Gastroesophageal sphincter (tissue), 3 donors: Measurements from ENCODE around the gene DNM3.

Source experiments
- CTCF ChIP-seq, 4 experiments: fragments of 200-600 bp in 2 of 4; fragments of 450-650 bp in 2 of 4; sonication (generic) in 1 of 4; IDR thresholded peaks; one replicate each; pipeline ENCODE4 v1.5.1; 2017 to 2019; ENCODE audit warnings: antibody characterized with exemption in 4 of 4, mild to moderate bottlenecking in 2 of 4, moderate library complexity in 2 of 4
- EP300 ChIP-seq: sonication (generic); formaldehyde crosslinking; IDR thresholded peaks from one replicate; pipeline ENCODE4 v1.6.1; 2017; ENCODE audit warnings: antibody characterized with exemption, mild to moderate bottlenecking
- POLR2A ChIP-seq, 2 donors: fragments of 450-650 bp; IDR thresholded peaks; one replicate each; pipeline ENCODE4 v1.6.1; 2017; ENCODE audit warnings: antibody characterized with exemption in 2 of 2, mild to moderate bottlenecking in 2 of 2, moderate library complexity in 1 of 2
- POLR2AphosphoS5 ChIP-seq: sonication (generic); formaldehyde crosslinking; IDR thresholded peaks from one replicate; pipeline ENCODE4 v1.6.1; 2017; ENCODE audit warnings: antibody characterized with exemption

GRCh38 chr1:172145231-172145651 is 303.9 kb downstream of the DNM3 start:
- TF ChIP-seq CTCF (IDR thresholded peaks at IDR 0.05) (no peak), EP300 (no peak), POLR2A (IDR thresholded peaks at IDR 0.05) (no peak), POLR2AphosphoS5 (no peak)
